ENCODE data around the gene ROBO1. TPM values are rescaled to one million over a fixed set of nuclear protein-coding genes. Genes with fewer than 3 reads are reported as not detected.

Gene ROBO1
- polyA plus RNA-seq, 3 donors, result 115 to 133 (median 127) TPM

GRCh38 chr3:79480746-79481145, 287.1 kb downstream of the ROBO1 start:
- no peak for DNase-seq (ENCODE audit: low read depth in 3 of 3, low spot score in 2 of 3)

GRCh38 chr3:79478620-79479019, 289.2 kb downstream of the ROBO1 start:
- DNase-seq (ENCODE audit: low read depth in 3 of 3, low spot score in 2 of 3), result no peak

- DNase-seq (ENCODE audit: low read depth in 3 of 3, low spot score in 2 of 3), result no peak
Observed at GRCh38 chr3:79477242-79477641, 290.6 kb downstream of the ROBO1 start.

- DNase-seq (ENCODE audit: low read depth in 3 of 3, low spot score in 2 of 3), result no peak
Observed at GRCh38 chr3:79473993-79474392, 293.8 kb downstream of the ROBO1 start.

GRCh38 chr3:79467721-79468120, 300.1 kb downstream of the ROBO1 start:
- DNase-seq (ENCODE audit: low read depth in 3 of 3, low spot score in 2 of 3), result no peak

GRCh38 chr3:79461129-79461792, 306.5 kb downstream of the ROBO1 start:
- no peak for DNase-seq (ENCODE audit: low read depth in 3 of 3, low spot score in 2 of 3)

GRCh38 chr3:79453600-79453999, 314.2 kb downstream of the ROBO1 start:
- no peak for DNase-seq (ENCODE audit: low read depth in 3 of 3, low spot score in 2 of 3)

GRCh38 chr3:79436387-79436786, 331.4 kb downstream of the ROBO1 start:
- DNase-seq (ENCODE audit: low read depth in 3 of 3, low spot score in 2 of 3), result no peak

- no peak for DNase-seq (ENCODE audit: low read depth in 3 of 3, low spot score in 2 of 3)
Observed at GRCh38 chr3:79427081-79427480, 340.7 kb downstream of the ROBO1 start.

- DNase-seq (ENCODE audit: low read depth in 3 of 3, low spot score in 2 of 3), result no peak
Observed at GRCh38 chr3:79424811-79425210, 343.0 kb downstream of the ROBO1 start.

GRCh38 chr3:79423417-79423816, 344.4 kb downstream of the ROBO1 start:
- no peak for DNase-seq (ENCODE audit: low read depth in 3 of 3, low spot score in 2 of 3)

- DNase-seq (ENCODE audit: low read depth in 3 of 3, low spot score in 2 of 3), result no peak
Observed at GRCh38 chr3:79421273-79421672, 346.5 kb downstream of the ROBO1 start.

GRCh38 chr3:79418855-79419621, 348.8 kb downstream of the ROBO1 start:
- DNase-seq (ENCODE audit: low read depth in 3 of 3, low spot score in 2 of 3), result no peak

GRCh38 chr3:79415356-79415755, 352.4 kb downstream of the ROBO1 start:
- DNase-seq (ENCODE audit: low read depth in 3 of 3, low spot score in 2 of 3), result no peak

GRCh38 chr3:79414806-79415205, 353.0 kb downstream of the ROBO1 start:
- DNase-seq (ENCODE audit: low read depth in 3 of 3, low spot score in 2 of 3), result no peak

- no peak for DNase-seq (ENCODE audit: low read depth in 3 of 3, low spot score in 2 of 3)
Observed at GRCh38 chr3:79414035-79414434, 353.8 kb downstream of the ROBO1 start.

- DNase-seq (ENCODE audit: low read depth in 3 of 3, low spot score in 2 of 3), result no peak
Observed at GRCh38 chr3:79412537-79412936, 355.3 kb downstream of the ROBO1 start.

GRCh38 chr3:79410617-79411016, 357.2 kb downstream of the ROBO1 start:
- no peak for DNase-seq (ENCODE audit: low read depth in 3 of 3, low spot score in 2 of 3)

- DNase-seq (ENCODE audit: low read depth in 3 of 3, low spot score in 2 of 3), result no peak
Observed at GRCh38 chr3:79410136-79410535, 357.7 kb downstream of the ROBO1 start.

GRCh38 chr3:79406175-79406574, 361.6 kb downstream of the ROBO1 start:
- DNase-seq (ENCODE audit: low read depth in 3 of 3, low spot score in 2 of 3), result no peak

- DNase-seq (ENCODE audit: low read depth in 3 of 3, low spot score in 2 of 3), result no peak
Observed at GRCh38 chr3:79405183-79405582, 362.6 kb downstream of the ROBO1 start.

- DNase-seq (ENCODE audit: low read depth in 3 of 3, low spot score in 2 of 3), result no peak
Observed at GRCh38 chr3:79396595-79396994, 371.2 kb downstream of the ROBO1 start.
